GF-D8 (cell line): Measurements from ENCODE around the gene DNAI2.
"Not testable (repeated sequence)": the region's sequence is repeated elsewhere in the genome, so short reads cannot be mapped to it uniquely, and the experiment has no call there.

Experiments
- DNase-seq: peaks from one replicate; lab custom pipeline; 2025; lab: John Stamatoyannopoulos, UW

Gene DNAI2

DNA sequence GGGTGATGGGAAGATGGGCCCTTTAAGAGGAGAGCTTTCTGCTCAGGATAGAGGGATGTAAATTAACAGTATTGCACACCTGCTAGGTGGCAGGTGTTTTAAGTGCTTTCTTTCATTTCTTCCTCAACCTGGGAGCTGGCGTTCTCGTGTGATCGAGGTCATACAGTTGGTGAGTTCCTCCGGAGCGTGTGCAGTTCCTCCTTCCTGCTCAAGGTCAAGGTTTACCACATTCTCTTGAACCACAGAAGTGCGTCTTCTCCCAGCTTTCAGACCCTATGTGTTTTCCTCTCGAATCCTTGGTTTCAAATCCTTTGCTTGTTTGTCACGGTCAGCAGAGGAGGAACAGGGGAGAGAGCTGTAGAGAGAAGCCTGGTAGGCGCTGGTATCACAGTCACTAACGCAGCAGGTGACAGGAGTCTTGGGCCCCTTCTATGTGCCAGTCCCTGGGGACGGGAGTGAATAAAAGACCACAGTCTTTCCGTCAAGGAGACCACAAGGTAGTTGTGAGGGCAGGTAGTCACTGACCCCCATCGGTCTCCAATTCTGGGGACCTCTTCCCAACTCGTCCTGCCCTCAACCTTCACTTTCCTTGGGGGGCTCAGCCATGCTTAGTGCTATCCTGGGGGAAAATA is 791 bp downstream of the DNAI2 start:
- DNase-seq = no peak

DNA sequence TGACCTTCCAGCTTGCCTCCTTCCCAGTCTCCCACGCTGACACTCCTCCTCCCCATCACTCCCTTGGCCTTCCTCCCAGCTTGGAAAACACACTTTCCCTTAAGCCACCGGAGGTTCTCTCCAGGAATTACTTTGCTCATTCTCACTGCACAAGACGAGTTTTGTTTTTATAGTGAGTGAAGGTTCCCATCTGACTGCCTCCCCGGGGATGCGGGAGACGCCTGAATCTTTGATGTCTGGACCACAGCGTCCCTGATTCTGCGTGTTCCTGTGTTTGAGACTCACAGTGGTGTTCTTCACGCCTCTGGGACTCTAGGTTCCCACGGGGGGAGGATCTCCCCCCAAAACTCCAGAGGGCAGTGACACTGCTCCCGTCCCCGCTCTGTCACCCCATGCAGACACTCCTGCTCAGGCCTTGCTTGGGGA is 2.0 kb downstream of the DNAI2 start:
- no peak for DNase-seq

DNA sequence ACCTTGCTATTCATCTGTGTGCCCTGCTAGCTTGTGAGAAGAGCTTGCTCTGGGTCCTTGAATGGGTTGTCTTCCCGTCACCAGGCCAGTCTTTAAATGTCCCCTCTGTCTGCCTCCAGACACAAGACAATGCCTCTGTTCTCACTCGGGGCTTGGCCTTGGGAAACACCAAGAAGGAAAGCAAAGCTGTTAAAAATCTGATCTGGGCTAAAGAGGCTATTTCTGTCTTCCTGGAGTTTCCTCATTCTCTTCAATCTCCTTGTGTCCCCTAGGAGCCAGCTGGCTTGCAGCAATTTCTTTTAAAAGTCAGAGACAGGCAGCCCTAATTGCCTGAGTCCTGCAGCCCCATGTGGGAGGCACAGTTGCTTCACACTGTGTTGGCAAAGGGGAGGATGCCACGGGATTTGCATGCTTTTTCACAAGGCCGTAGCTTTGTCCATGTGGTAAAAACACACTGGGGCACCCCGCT is 2.5 kb downstream of the DNAI2 start:
- DNase-seq = no peak

DNA sequence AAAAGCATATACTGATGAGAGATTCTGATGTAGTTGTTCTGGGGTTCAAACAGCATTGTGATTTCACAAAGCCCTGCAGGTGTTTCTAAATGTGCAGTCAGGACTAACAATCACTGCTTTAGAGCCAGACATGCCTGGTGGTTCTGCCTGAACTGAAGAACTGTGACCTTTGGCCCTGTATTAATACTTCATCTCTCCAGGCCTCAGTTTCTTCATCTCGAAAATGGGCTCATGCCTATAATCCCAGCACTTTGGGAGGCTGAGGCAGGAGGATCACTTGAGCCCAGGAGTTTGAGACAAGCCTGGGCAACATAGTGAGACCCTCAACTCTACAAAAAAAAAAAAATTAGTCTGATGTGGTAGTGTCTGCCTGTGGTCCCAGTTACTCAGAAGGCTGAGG is 3.9 kb downstream of the DNAI2 start:
- no peak for DNase-seq

DNA sequence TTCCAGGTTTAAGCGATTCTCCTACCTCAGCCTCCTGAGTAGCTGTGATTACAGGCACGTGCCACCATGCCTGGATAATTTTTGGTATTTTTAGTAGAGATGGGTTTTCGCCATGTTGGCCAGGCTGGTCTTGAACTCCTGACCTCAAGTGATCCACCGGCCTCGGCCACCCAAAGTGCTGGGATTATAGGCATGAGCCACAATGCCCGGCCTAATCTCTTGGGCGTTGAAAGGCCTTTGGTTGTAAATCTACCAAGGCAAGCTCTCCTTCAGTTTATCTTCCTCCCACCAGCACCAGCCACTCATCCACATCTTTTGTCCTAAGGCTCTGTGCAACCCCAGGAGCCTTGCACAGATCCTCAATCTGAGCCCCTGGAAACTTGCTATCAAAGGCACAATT is 5.6 kb downstream of the DNAI2 start:
- DNase-seq = not testable (repeated sequence)

DNA sequence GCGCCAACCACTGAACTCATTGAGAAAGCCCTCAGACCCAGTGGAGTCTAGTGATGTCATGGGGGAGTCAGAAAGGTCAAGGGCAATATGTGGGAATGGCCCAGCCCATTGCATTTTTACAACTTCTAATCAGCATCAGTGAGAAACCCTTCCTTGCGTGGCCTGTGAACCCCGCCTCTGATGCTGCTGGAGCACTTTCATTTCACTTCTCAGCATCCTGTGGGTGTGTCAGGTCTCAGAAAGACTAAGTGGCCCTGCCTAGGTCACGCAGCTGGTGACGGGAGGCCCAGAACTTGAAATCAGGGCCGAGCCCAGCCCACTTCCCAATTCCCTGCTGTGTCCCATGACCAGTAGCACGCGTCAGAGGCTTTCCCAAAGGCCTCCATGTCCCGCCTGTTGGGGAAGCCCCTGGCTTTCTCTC is 6.1 kb downstream of the DNAI2 start:
- no peak for DNase-seq

DNA sequence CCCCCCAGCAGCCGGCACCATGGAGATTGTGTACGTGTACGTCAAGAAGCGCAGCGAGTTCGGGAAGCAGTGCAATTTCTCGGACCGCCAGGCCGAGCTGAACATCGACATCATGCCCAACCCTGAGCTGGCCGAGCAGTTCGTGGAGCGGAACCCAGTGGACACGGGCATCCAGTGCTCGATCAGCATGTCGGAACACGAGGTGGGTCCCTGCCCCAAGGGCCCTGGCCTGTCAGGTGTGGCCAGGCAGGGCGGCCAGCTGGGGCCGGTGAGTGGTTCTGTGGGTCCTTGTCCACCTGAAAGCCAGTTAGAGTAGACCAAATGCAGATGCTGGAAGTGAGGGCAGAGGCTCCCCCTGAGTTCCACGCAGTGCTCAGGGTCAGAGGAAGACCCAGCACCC is 7.8 kb downstream of the DNAI2 start:
- no peak for DNase-seq

DNA sequence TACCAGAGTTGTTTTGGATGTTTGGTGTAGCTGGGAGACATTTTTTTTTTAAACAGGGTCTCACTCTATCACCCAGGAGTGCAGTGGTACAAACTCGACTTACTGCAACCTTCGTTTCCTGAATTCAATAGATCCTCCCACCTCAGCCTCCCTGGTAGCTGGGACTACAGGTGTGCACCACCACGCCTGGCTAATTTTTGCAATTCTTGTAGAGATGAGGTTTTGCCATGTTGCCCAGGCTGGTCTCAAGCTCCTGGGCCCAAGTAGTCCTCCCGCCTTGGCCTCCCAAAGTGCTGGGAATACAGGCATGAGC is 8.2 kb downstream of the DNAI2 start:
- DNase-seq = not testable (repeated sequence)

DNA sequence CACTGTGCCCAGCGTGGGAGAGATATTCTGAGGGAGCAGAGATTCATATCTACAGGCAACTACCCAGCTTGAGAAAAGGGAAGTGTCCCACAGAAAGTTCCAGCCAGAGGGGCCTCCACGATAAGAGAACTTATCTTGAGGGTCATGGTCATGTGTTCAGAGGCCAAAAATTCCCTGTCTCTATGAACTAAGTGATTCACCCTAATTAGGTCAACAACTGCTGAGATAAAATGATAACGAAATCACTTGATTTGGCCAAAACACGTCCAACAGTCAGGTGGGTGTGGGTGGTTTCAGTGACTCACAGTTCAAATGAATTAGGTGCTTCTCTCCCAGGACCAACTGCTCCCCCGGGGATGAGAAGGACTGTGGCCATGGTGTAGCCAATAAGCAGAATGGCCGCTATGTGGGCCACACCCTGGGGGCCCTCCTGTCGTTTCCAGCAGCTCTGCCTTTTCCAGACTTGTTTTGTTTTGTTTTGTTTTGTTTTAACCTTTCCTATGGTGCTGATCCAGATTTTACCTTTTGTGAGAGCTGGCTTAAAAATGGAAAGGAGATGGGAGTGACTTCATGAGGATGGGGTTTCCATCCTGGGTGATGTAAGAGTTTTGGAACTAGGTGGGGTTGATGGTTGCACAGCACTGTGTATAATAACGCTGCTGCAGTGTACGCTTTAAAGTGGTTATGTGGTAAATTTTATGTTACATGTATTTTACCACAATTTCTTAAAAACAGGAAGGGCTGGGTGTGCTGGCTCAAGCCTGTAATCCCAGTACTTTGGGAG is 8.7 kb downstream of the DNAI2 start:
- no peak for DNase-seq

DNA sequence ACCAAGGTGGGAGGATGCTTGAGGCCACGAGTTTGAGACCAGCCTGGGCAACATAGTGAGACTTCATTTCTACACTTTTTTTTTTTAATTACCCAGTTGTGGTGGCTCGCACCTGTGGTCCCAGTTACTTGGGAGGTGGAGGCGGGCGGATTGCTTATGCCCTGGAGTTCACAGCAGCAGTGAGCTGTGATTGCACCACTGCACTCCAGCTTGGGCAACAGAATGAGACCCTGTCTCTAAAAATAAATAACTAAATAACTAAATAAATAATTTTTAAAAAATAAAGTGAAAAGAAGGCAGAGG is 9.3 kb downstream of the DNAI2 start:
- DNase-seq = no peak

DNA sequence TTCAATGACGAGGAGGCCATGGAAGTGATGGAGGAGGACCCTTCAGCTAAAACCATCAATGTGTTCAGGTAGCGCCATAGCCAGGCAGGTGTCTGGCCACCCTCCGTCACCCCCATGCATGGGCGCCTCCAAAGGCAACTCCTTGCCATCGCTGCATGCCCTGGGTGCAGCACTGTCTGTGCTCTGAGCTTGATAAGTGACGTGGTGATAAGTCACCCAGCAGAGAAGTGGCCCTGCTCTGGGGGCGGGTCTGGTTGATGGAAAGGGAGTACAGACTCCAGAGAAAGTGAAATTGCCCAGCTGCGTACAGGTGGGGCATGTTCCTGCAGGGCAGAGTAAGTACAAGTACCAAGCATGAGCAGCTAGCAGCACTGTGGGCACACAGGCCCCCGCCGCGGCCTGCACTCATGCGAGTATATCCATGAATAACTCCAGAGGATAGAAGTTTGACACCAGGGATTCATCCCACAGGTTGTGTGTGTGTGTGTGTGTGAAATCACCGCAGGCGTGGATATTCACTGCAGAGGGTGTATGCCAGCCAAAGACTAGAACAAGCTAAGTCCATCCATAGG is 13.1 kb downstream of the DNAI2 start:
- DNase-seq = no peak

DNA sequence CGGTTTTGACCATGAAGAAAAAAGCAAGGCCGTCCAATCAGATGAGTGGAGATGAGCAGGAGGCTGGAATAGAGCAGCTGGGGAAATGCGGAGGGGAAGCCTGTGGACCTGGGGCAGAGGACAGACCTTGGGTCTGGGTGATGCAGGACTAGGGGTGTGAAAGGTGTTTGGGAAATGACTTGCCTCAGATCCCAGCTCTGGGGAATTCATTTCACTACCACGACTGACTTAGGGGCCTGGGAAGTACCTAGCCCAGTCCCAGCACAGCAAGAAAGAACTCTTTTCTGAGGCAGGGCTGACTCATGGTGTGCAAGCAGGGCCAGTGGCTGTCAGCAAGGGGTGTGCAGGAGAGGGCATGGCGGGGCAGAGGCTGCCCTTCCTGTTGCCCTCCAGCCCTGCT is 14.8 kb downstream of the DNAI2 start:
- no peak for DNase-seq

DNA sequence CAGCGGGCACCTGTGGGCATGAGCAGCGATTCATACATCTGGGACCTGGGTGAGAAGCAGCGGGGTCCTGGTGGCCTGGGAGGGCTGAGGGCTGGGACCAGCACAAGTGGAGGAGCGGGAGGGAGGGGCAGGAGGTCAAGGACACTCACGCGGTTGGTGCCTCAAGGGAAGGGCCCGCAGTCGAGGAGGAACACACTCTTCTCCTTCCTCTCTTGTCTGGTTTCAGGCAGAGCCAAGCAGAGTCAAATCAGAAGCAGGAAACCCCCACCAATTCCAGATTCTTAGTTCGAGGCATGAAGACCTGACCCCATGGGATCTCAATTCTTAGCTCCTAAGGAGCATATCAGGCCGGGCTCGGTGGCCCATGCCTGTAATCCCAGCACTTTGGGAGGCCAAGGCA is 15.7 kb downstream of the DNAI2 start:
- DNase-seq = no peak

DNA sequence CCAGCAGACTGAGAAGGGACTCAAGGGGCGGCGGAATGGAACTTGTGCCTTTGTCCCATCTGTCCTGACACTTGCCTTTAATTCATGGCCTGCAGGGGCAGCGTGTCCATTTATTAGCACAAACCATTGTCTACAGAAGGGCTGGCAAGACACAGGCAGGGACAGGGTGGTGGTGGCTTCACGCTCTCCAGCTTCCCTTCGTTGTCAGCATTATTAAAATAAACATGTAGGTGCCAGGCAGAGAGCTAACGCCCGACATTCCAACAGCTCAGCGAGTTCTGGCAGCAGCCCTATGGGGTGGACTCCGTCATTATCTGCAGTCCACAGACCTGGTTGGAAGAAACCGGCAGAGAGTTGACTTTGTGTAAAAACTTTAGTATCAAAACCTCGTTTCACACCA is 16.3 kb downstream of the DNAI2 start:
- no peak for DNase-seq

DNA sequence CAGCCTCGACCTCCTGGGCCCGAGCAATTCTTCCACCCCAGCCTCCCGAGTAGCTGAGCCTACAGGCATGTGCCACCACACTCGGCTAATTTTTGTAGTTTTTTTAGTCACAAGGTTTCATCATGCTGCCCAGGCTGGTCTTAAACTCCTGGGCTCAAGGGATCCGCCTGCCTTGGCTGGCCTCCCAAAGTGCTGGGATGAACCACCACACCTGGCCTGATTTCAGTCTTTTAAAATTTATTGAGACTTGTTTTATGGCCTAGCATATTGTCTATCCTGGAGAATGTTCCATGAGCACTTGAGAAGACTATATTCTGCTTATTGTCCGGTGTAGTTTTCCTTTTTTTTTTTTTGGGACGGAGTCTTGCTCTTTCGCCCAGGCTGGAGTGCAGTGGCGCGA is 18.5 kb downstream of the DNAI2 start:
- no peak for DNase-seq

DNA sequence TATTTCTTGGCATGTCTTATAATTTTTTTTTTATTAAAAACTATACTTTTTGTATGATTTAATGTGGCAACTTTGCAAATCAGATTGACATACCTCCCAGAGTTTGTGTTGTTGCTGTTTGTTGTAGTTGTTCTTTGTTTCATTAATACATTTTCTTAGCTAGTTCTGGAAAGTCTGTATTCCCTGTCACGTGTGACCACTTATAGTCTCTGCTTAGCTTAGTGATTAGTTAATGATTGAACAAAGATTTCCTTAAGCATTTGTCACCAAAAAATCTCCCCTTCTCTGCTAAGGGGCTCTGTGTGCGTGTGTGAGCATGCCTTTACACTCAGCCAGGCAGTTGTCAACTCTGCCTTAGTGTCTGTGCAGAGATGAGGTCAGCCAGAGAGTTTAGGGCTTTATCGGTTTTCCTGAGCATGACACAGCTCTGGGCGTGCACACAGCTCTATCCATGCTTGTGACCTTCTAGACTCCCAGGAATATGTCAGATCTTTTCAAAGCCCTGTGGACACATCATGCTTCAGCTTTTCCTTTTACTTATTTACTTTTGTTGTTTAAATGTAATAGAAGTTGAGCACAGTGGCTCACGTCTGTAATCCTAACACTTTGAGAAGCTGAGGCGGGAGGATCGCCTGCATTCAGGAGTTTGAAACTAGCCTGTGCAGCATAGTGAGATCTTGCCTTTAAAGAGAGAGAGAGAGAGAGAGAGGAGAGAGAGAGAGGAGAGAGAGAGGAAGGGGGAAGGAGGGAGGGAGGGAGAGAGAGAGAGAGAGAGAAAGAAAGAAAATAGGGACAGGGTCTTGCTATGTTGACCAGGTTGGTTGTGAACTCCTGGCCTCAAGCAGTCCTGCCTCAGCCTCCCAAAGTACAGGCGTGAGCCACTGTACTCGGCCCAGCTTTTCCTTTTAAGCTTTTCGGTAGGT is 21.9 kb downstream of the DNAI2 start:
- no peak for DNase-seq

DNA sequence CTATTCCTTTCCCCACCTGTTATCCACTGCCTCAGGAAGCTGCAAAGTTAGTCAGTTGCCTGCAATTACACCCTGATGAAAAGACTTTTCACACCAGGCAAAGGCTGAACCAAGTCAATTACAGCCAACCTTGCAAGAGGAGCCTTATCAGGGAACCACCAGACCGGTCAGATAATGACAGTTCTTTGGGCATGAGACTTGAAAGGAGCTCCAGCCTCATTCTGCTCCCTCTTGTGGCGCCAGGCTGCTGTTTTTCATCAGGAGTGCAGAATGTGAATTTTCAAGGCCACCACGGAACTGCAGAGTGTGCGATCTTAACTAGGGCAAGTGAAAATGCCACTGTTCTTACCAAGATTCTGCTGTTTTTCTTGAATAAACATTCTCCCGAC is 22.5 kb downstream of the DNAI2 start:
- DNase-seq = no peak

DNA sequence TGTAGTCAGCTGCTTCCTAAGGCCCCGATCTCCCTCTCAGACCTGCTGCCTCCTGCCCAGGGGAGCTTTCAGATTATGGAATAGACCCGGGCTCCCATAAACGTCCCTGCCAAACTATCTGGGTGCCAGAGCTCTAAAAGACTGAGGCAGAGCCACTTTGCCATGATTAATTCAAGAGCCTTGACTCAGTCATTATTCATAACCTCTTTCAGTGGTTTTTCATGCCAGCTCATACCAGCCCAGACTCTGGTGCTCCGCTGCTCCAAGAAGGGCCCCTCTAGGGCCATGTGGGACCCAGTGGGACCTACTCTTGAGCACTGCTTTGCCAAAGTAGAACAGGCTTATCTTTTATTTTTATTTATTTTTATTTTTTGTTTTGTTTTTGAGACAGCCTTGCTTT is 23.9 kb downstream of the DNAI2 start:
- DNase-seq = no peak

DNA sequence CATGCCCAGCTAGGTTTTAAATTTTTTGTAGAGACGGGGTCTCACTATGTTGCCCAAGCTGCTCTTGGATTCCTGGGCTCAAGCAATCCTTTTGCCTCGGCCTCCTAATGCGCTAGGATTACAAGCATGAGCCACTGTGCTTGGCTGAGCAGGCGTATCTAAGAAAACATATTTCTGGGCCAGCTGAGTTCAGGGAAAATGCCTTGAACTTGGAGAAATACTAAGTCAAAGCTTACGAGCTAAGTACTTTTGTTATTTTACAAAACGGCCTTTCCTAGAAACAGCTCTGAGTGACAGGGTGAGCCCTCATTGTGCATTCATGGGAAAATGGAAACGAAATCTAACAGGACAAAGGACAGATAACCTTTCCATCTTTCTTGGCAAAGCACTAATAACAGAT is 24.7 kb downstream of the DNAI2 start:
- no peak for DNase-seq

DNA sequence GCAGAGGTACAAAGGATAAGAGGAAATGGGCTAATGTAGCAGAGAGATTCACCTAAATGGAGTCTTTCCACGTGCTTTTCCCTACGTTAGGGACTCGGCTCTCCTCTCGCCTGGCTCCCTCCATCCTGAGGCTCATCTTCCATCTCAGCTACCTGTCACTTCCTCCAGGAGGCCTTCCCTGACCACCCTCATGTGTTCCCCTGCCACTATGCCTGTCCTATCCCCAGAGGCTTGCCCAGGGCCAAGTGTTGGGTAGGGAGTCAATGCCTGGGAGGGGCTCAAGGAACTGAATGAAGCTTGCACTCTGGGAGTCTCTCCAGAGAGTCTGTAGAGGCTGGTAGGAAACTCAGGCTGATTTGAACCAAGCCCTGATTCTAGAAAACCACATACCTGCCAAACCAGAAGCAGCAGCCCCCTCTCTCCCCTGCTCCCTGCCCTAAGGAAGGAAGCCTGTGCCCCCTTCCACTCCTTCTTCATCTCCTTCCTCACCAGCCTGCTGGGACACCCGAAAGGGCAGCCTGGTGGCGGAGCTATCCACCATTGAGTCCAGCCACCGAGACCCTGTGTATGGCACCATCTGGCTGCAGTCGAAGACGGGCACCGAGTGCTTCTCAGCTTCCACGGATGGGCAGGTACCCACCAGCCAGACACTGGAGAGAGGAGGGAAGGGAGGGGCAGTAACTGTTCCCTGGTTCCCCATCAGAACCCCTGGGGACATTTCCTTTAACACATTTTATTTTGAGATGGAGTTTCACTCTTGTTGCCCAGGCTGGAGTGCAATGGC is 25.4 kb downstream of the DNAI2 start:
- DNase-seq = no peak

DNA sequence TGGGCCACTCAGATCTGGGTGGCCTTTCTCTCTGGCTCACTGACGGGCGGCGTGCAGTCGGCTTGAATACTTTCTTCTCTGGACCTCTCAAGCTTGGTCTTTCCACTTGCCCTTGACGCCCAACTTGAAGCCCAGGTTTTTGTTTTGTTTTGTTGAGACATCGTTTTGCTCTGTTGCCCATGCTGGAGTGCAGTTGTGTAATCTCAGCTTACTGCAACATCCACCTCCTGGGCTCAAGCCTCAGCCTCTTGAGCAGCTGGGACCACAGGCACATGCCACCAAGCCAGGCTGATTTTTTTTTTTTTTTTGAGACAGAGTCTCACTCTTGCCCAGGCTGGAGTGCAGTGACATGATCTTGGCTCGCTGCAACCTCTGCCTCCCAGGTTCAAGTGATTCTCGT is 29.3 kb downstream of the DNAI2 start:
- DNase-seq = peak; percentile 14

DNA sequence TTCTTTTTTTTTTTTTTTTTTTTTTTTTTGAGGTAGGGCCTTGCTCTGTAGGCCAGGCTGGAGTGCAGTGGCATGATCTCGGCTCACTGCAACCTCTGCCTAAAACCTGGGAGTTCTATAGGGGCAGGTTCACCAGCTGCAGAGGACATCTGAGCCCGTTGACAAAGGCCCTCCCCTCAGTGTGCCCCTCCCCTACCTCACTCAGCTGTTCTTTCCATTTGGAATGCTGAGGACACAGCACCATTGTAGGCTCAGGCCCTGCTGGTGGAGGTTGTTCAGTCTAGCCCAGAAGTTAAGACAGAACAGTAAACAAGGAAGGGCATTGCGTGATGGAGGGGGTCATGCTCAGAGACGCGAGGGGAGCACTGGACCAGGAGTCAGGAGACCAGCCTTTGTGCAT is 30.1 kb downstream of the DNAI2 start:
- DNase-seq = no peak
